ENCODE results near the gene ADGRD1.

The ADGRD1 gene

DNA sequence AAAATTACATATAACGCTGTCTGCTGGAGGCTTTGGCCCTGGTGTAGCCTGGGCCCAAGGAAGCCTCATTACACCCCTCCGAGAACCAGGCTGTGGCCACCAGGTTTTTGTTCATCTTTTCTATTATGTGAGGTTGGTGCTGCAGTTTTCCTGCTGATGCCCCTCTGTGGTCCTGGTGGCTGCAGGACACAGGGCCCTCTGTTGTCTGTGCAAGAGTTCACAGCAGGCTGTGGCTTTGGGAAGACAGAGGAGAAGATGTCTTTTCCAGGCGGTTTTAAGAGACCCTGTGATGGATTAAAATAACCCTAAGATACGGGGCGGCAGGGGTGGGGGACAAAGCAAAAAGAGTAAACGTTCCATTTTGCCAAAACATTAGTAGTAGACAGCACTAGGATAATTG is 121.5 kb downstream of the ADGRD1 start:
- Histone ChIP-seq H2AFZ (ENCODE audit: low read depth, low read length) (no peak overlapping the region), H3K4ac (ENCODE audit: low read depth in 1 of 2, low read length in 2 of 2) (no peak overlapping the region), H4K91ac (ENCODE audit: low read length) (no peak overlapping the region), H3K4me1 (ENCODE audit: control insufficient read depth, insufficient read depth, low read depth, low read length) (no peaks in the 10 kb centered on the region), H3K9ac (ENCODE audit: low read length) (no peak overlapping the region), H3K14ac (ENCODE audit: low read length in 2 of 2) (no peak overlapping the region), H3K79me1 (replicated peaks; ENCODE audit: low read length, poor library complexity, severe bottlenecking) (no peaks in the 10 kb centered on the region), H4K8ac (ENCODE audit: low read length) (no peak overlapping the region), H2AK5ac (ENCODE audit: low read length, severe bottlenecking) (no peak overlapping the region), H2BK120ac (ENCODE audit: low read depth, low read length) (no peak overlapping the region), H3K36me3 (ENCODE audit: control insufficient read depth in 1 of 2, insufficient read depth in 2 of 2, low read depth in 1 of 2, low read length in 2 of 2) (no peaks in the 10 kb centered on the region), H3K4me2 (ENCODE audit: low read length, poor library complexity, severe bottlenecking) (no peak overlapping the region), H3K4me3 (ENCODE audit: insufficient read depth in 1 of 2, low read depth in 1 of 2, low read length in 2 of 2) (no peak overlapping the region), H2BK5ac (ENCODE audit: low read depth, low read length, poor library complexity, severe bottlenecking) (no peak overlapping the region), H3K23ac (ENCODE audit: low read length in 2 of 2) (no peak overlapping the region), H2BK12ac (ENCODE audit: low read length in 2 of 2) (no peak overlapping the region), H3K27ac (ENCODE audit: low read length, poor library complexity, severe bottlenecking) (no peak overlapping the region), H3K9me3 (ENCODE audit: control insufficient read depth, low read length) (no peaks in the 10 kb centered on the region), H3K27me3 (ENCODE audit: control insufficient read depth in 1 of 2, insufficient read depth in 1 of 2, low read length in 2 of 2) (no peaks in the 10 kb centered on the region), H2BK15ac (ENCODE audit: low read depth, poor library complexity, severe bottlenecking) (no peak overlapping the region), H3K18ac (ENCODE audit: low read depth in 1 of 2, low read length in 2 of 2) (no peak overlapping the region)
- no peak for DNase-seq
- WGBS, result 91% methylated on average over 6 of the region's 6 CpGs

- WGBS, result 75% methylated on average over 8 of the region's 8 CpGs
- Histone ChIP-seq H3K23ac (ENCODE audit: low read length in 2 of 2) (no peak overlapping the region), H4K8ac (ENCODE audit: low read length) (no peak overlapping the region), H3K4me2 (ENCODE audit: low read length, poor library complexity, severe bottlenecking) (no peak overlapping the region), H2AK5ac (ENCODE audit: low read length, severe bottlenecking) (no peak overlapping the region), H3K4me3 (ENCODE audit: insufficient read depth in 1 of 2, low read depth in 1 of 2, low read length in 2 of 2) (no peak overlapping the region), H3K18ac (ENCODE audit: low read depth in 1 of 2, low read length in 2 of 2) (no peak overlapping the region), H4K91ac (ENCODE audit: low read length) (no peak overlapping the region), H2BK120ac (ENCODE audit: low read depth, low read length) (no peak overlapping the region), H2AFZ (ENCODE audit: low read depth, low read length) (no peak overlapping the region), H2BK15ac (ENCODE audit: low read depth, poor library complexity, severe bottlenecking) (no peak overlapping the region), H3K9ac (ENCODE audit: low read length) (no peak overlapping the region), H3K79me1 (replicated peaks; ENCODE audit: low read length, poor library complexity, severe bottlenecking) (no peaks in the 10 kb centered on the region), H3K4me1 (ENCODE audit: control insufficient read depth, insufficient read depth, low read depth, low read length) (no peaks in the 10 kb centered on the region), H3K36me3 (ENCODE audit: control insufficient read depth in 1 of 2, insufficient read depth in 2 of 2, low read depth in 1 of 2, low read length in 2 of 2) (no peaks in the 10 kb centered on the region), H3K9me3 (ENCODE audit: control insufficient read depth, low read length) (no peaks in the 10 kb centered on the region), H3K27ac (ENCODE audit: low read length, poor library complexity, severe bottlenecking) (no peak overlapping the region), H2BK12ac (ENCODE audit: low read length in 2 of 2) (no peak overlapping the region), H3K14ac (ENCODE audit: low read length in 2 of 2) (no peak overlapping the region), H2BK5ac (ENCODE audit: low read depth, low read length, poor library complexity, severe bottlenecking) (no peak overlapping the region), H3K4ac (ENCODE audit: low read depth in 1 of 2, low read length in 2 of 2) (no peak overlapping the region), H3K27me3 (ENCODE audit: control insufficient read depth in 1 of 2, insufficient read depth in 1 of 2, low read length in 2 of 2) (no peaks in the 10 kb centered on the region)
- DNase-seq, result no peak
Measured at GRCh38 chr12:131075611-131076010, 121.9 kb downstream of the ADGRD1 start.

GRCh38 chr12:131076296-131076695 is 122.6 kb downstream of the ADGRD1 start:
- no peaks in the 10 kb centered on the region for H3K27me3 ChIP-seq (ENCODE audit: control insufficient read depth in 1 of 2, insufficient read depth in 1 of 2, low read length in 2 of 2)
- no peak overlapping the region for H2AFZ ChIP-seq (ENCODE audit: low read depth, low read length)
- no peak overlapping the region for H2BK12ac ChIP-seq (ENCODE audit: low read length in 2 of 2)
- no peaks in the 10 kb centered on the region for H3K36me3 ChIP-seq (ENCODE audit: control insufficient read depth in 1 of 2, insufficient read depth in 2 of 2, low read depth in 1 of 2, low read length in 2 of 2)
- H3K9ac ChIP-seq (ENCODE audit: low read length), result no peak overlapping the region
- no peak overlapping the region for H2BK120ac ChIP-seq (ENCODE audit: low read depth, low read length)
- no peak overlapping the region for H3K14ac ChIP-seq (ENCODE audit: low read length in 2 of 2)
- no peak overlapping the region for H3K18ac ChIP-seq (ENCODE audit: low read depth in 1 of 2, low read length in 2 of 2)
- H3K27ac ChIP-seq (ENCODE audit: low read length, poor library complexity, severe bottlenecking), result no peak overlapping the region
- H3K4me3 ChIP-seq (ENCODE audit: insufficient read depth in 1 of 2, low read depth in 1 of 2, low read length in 2 of 2), result no peak overlapping the region
- no peak overlapping the region for H2BK5ac ChIP-seq (ENCODE audit: low read depth, low read length, poor library complexity, severe bottlenecking)
- H3K4me1 ChIP-seq (ENCODE audit: control insufficient read depth, insufficient read depth, low read depth, low read length), result no peaks in the 10 kb centered on the region
- no peak overlapping the region for H4K91ac ChIP-seq (ENCODE audit: low read length)
- 78% methylated on average over 3 of the region's 3 CpGs for WGBS
- no peak overlapping the region for H3K4me2 ChIP-seq (ENCODE audit: low read length, poor library complexity, severe bottlenecking)
- no peak overlapping the region for H3K23ac ChIP-seq (ENCODE audit: low read length in 2 of 2)
- H3K9me3 ChIP-seq (ENCODE audit: control insufficient read depth, low read length), result no peaks in the 10 kb centered on the region
- H2BK15ac ChIP-seq (ENCODE audit: low read depth, poor library complexity, severe bottlenecking), result no peak overlapping the region
- H3K79me1 ChIP-seq (replicated peaks; ENCODE audit: low read length, poor library complexity, severe bottlenecking), result no peaks in the 10 kb centered on the region
- H4K8ac ChIP-seq (ENCODE audit: low read length), result no peak overlapping the region
- H2AK5ac ChIP-seq (ENCODE audit: low read length, severe bottlenecking), result no peak overlapping the region
- no peak overlapping the region for H3K4ac ChIP-seq (ENCODE audit: low read depth in 1 of 2, low read length in 2 of 2)
- DNase-seq, result no peak

GRCh38 chr12:131076791-131077747 is 123.4 kb downstream of the ADGRD1 start:
- Histone ChIP-seq H3K4ac (ENCODE audit: low read depth in 1 of 2, low read length in 2 of 2) (no peak overlapping the region), H3K9me3 (ENCODE audit: control insufficient read depth, low read length) (no peaks in the 10 kb centered on the region), H4K8ac (ENCODE audit: low read length) (no peak overlapping the region), H2BK15ac (ENCODE audit: low read depth, poor library complexity, severe bottlenecking) (no peak overlapping the region), H2BK5ac (ENCODE audit: low read depth, low read length, poor library complexity, severe bottlenecking) (no peak overlapping the region), H3K23ac (ENCODE audit: low read length in 2 of 2) (no peak overlapping the region), H3K27ac (ENCODE audit: low read length, poor library complexity, severe bottlenecking) (no peak overlapping the region), H3K4me2 (ENCODE audit: low read length, poor library complexity, severe bottlenecking) (no peak overlapping the region), H2BK12ac (ENCODE audit: low read length in 2 of 2) (no peak overlapping the region), H3K18ac (ENCODE audit: low read depth in 1 of 2, low read length in 2 of 2) (no peak overlapping the region), H3K4me1 (ENCODE audit: control insufficient read depth, insufficient read depth, low read depth, low read length) (no peaks in the 10 kb centered on the region), H4K91ac (ENCODE audit: low read length) (no peak overlapping the region), H3K14ac (ENCODE audit: low read length in 2 of 2) (no peak overlapping the region), H3K36me3 (ENCODE audit: control insufficient read depth in 1 of 2, insufficient read depth in 2 of 2, low read depth in 1 of 2, low read length in 2 of 2) (no peaks in the 10 kb centered on the region), H3K9ac (ENCODE audit: low read length) (no peak overlapping the region), H2BK120ac (ENCODE audit: low read depth, low read length) (no peak overlapping the region), H3K79me1 (replicated peaks; ENCODE audit: low read length, poor library complexity, severe bottlenecking) (no peaks in the 10 kb centered on the region), H2AK5ac (ENCODE audit: low read length, severe bottlenecking) (no peak overlapping the region), H2AFZ (ENCODE audit: low read depth, low read length) (no peak overlapping the region), H3K27me3 (ENCODE audit: control insufficient read depth in 1 of 2, insufficient read depth in 1 of 2, low read length in 2 of 2) (no peaks in the 10 kb centered on the region), H3K4me3 (ENCODE audit: insufficient read depth in 1 of 2, low read depth in 1 of 2, low read length in 2 of 2) (no peak overlapping the region)
- WGBS, result 79% methylated on average over 25 of the region's 25 CpGs
- no peak for DNase-seq
